B cell (primary cell): ENCODE results near the gene OR10A3. TPM values are rescaled to one million over a fixed set of nuclear protein-coding genes. Genes with fewer than 3 reads are reported as not detected.

Experiments
- ATAC-seq: fragments of 200-7000 bp; cut with Tn5 transposase; one replicate; pipeline ENCODE4 v1.10.0; 2021; ENCODE audit warnings: low read depth, mild to moderate bottlenecking, moderate number of reproducible peaks, moderate library complexity
- CTCF ChIA-PET: fragments of 350-600 bp; sonication (Branson Sonifier 250); formaldehyde crosslinking; loops from one replicate; lab custom pipeline; 2021; ENCODE audit warnings: antibody characterized with exemption, inconsistent platforms; lab: Charles Lee
- POLR2A ChIA-PET: fragments of 350-600 bp; sonication (Branson Sonifier 250); formaldehyde crosslinking; loops from one replicate; lab custom pipeline; 2021; ENCODE audit warnings: antibody characterized with exemption; lab: Charles Lee
- DNase-seq: peaks from one replicate; pipeline ENCODE4 v3.0.0; 2013
- H2AFZ ChIP-seq: 2 replicates; pipeline ENCODE4 v1.6.1; 2012; ENCODE audit warnings: mild to moderate bottlenecking, low read depth, low read length; ENCODE audit not compliant: insufficient read depth, poor library complexity, severe bottlenecking
- H3K27ac ChIP-seq, 2 donors: 1 replicate in 1 of 2; 2 replicates in 1 of 2; pipeline ENCODE4 v1.5.1; 2012 to 2013; ENCODE audit warnings: low read length in 2 of 2, mild to moderate bottlenecking in 2 of 2, moderate library complexity in 1 of 2
- H3K27me3 ChIP-seq, 4 experiments: fragments of 200-600 bp in 1 of 4; sonication (generic) in 1 of 4; replicated peaks in 1 of 4; 1 replicate in 2 of 4; 2 replicates in 2 of 4; pipeline versions ENCODE4 v1.6.1 to v1.7.0; 2013 to 2016; ENCODE audit warnings: low read length in 3 of 4, mild to moderate bottlenecking in 2 of 4, mixed read lengths in 1 of 4, moderate library complexity in 1 of 4; ENCODE audit not compliant: insufficient read depth in 4 of 4, control insufficient read depth in 3 of 4; ENCODE audit errors: control extremely low read depth in 1 of 4
- H3K36me3 ChIP-seq, 2 experiments: replicated peaks in 1 of 2; 1 replicate in 1 of 2; 2 replicates in 1 of 2; pipeline versions ENCODE4 v1.6.1 to v1.7.1; 2013; ENCODE audit warnings: low read length in 1 of 2; ENCODE audit not compliant: insufficient read depth in 2 of 2, control insufficient read depth in 1 of 2; ENCODE audit errors: control extremely low read depth in 1 of 2, extremely low read depth in 1 of 2
- H3K4me1 ChIP-seq, 2 donors: fragments of 200-600 bp in 1 of 2; sonication (generic) in 1 of 2; 1 replicate in 1 of 2; 2 replicates in 1 of 2; pipeline versions ENCODE4 v1.5.1 to v1.6.1; 2013 to 2017; ENCODE audit warnings: low read length in 2 of 2; ENCODE audit not compliant: control insufficient read depth in 2 of 2, insufficient read depth in 2 of 2
- H3K4me2 ChIP-seq: replicated peaks from 2 replicates; pipeline ENCODE3; 2012; ENCODE audit warnings: mild to moderate bottlenecking, low read depth, low read length; ENCODE audit not compliant: poor library complexity, severe bottlenecking
- H3K4me3 ChIP-seq, 5 experiments: fragments of 200-600 bp in 1 of 5; sonication (generic) in 1 of 5; 1 replicate in 3 of 5; 2 replicates in 2 of 5; pipeline versions ENCODE4 v1.5.1 to v1.7.0; 2011 to 2016; ENCODE audit warnings: low read length in 4 of 5, mild to moderate bottlenecking in 4 of 5, low read depth in 2 of 5, control low read depth in 1 of 5, moderate library complexity in 1 of 5; ENCODE audit not compliant: insufficient read depth in 1 of 5; ENCODE audit errors: control extremely low read depth in 1 of 5, extremely low read depth in 1 of 5
- H3K79me2 ChIP-seq: fragments of 200-600 bp; sonication (generic); one replicate; pipeline ENCODE4 v1.6.0; 2016; ENCODE audit warnings: low read length; ENCODE audit not compliant: control insufficient read depth, insufficient read depth
- H3K9ac ChIP-seq: fragments of 200-600 bp; sonication (generic); 2 replicates; pipeline ENCODE4 v1.6.1; 2017; ENCODE audit warnings: mild to moderate bottlenecking, low read length, moderate library complexity
- H3K9me3 ChIP-seq, 3 donors: one replicate each; pipeline versions ENCODE4 v1.6.1 to v1.7.1; 2013; ENCODE audit warnings: low read length in 2 of 3; ENCODE audit not compliant: control insufficient read depth in 2 of 3, insufficient read depth in 1 of 3; ENCODE audit errors: control extremely low read depth in 1 of 3
- H4K20me1 ChIP-seq: 2 replicates; pipeline ENCODE4 v1.6.0; 2012; ENCODE audit warnings: mild to moderate bottlenecking, low read length; ENCODE audit not compliant: insufficient read depth, control insufficient read depth, poor library complexity, severe bottlenecking
- H3K27ac Mint-ChIP-seq: one replicate; pipeline ENCODE4 v1.8.0; 2021; ENCODE audit warnings: mixed read lengths
- H3K27me3 Mint-ChIP-seq: one replicate; pipeline ENCODE4 v1.8.0; 2021; ENCODE audit warnings: mixed read lengths
- H3K4me1 Mint-ChIP-seq: one replicate; pipeline ENCODE4 v1.8.0; 2021; ENCODE audit warnings: mixed read lengths
- H3K4me3 Mint-ChIP-seq: one replicate; pipeline ENCODE4 v1.8.0; 2021; ENCODE audit warnings: mixed read lengths
- H3K9me3 Mint-ChIP-seq: one replicate; pipeline ENCODE4 v1.8.0; 2022; ENCODE audit warnings: mixed read lengths; ENCODE audit not compliant: insufficient read depth
- CTCF ChIP-seq: fragments of 200-600 bp; IDR thresholded peaks from one replicate; pipeline ENCODE4 v1.8.0; 2022; ENCODE audit warnings: antibody characterized with exemption, mild to moderate bottlenecking
- EZH2 ChIP-seq: IDR thresholded peaks from 2 replicates; pipeline ENCODE4 v1.6.1; 2012; ENCODE audit warnings: borderline replicate concordance, low read depth, mild to moderate bottlenecking, moderate library complexity, low read length; ENCODE audit not compliant: insufficient read depth, poor library complexity, severe bottlenecking
- WGBS: methylation state at CpG from one replicate; pipeline ENCODE4 v1.1.5; 2013; ENCODE audit warnings: missing lambda C conversion rate; ENCODE audit not compliant: insufficient coverage; 5-methylcytosine and 5-hydroxymethylcytosine counted together
- intact Hi-C: fragments of 100-400 bp; cut with micrococcal nuclease; formaldehyde crosslinking; loops from one replicate; pipeline ENCODE4 v1.10.0; 2022
- polyA plus RNA-seq: library from polyadenylated mRNA; depleted of rRNA; stranded (reverse); fragments of >200 nt; gene quantifications from 2 replicates; pipeline ENCODE4 v1.2.3, GENCODE V29; 2012
- total RNA-seq, 2 donors: library from RNA; stranded (reverse); fragments of 120-200 nt in 1 of 2; gene quantifications; 1 replicate in 1 of 2; 2 replicates in 1 of 2; pipeline versions ENCODE4 v1.2.3 to v1.2.4, GENCODE V29; 2013 to 2022

Gene OR10A3
- total and polyA plus RNA-seq, 2 donors (not counting 1 experiment from before 2014, with no cell fraction given), result not detected

GRCh38 chr11:7967097-7967496, 25.6 kb upstream of the OR10A3 start:
- no peaks in the 10 kb centered on the region for H3K9me3 ChIP-seq
- Mint-ChIP-seq H3K27me3 (peaks cover 37% of the 10 kb centered on the region), H3K4me3 (no peak overlapping the region), H3K27ac (no peak overlapping the region), H3K4me1 (no peaks in the 10 kb centered on the region), H3K9me3 (no peaks in the 10 kb centered on the region)
- POLR2A ChIA-PET, result no interaction called here
- ATAC-seq (no peak), DNase-seq (no peak)
- no peaks in the 10 kb centered on the region for H3K79me2 ChIP-seq
- no peak overlapping the region for H3K9ac ChIP-seq
- H3K4me1 ChIP-seq, result no peaks in the 10 kb centered on the region
- WGBS, result 100% methylated on average over 1 of the region's 1 CpG
- no peak overlapping the region for H3K4me2 ChIP-seq
- peaks cover 0 to 12% (median 5%) of the 10 kb centered on the region in 4 experiments for H3K27me3 ChIP-seq
- no peak overlapping the region for H3K27ac ChIP-seq
- intact Hi-C loops, result no loop called here
- H3K36me3 ChIP-seq, result no peaks in the 10 kb centered on the region
- TF ChIP-seq EZH2, result no peak
- no peak for TF ChIP-seq CTCF
- H4K20me1 ChIP-seq, result no peaks in the 10 kb centered on the region
- H2AFZ ChIP-seq, result no peak overlapping the region
- no peak overlapping the region for H3K4me3 ChIP-seq
- CTCF ChIA-PET, result no interaction called here

GRCh38 chr11:7965386-7965785, 23.9 kb upstream of the OR10A3 start, which contains the start of gene NLRP10:
Gene NLRP10 (minus strand): TSS chr11:7965447. CDS start chr11:7963495, 1,952 bp downstream.
- Histone ChIP-seq H3K4me2 (no peak within 1 kb of the TSS), H3K9ac (no peak within 1 kb of the TSS), H4K20me1 (no peaks in the 10 kb centered on the region), H3K27ac (no peak within 1 kb of the TSS), H3K4me1 (no peaks in the 10 kb centered on the region), H2AFZ (no peak within 1 kb of the TSS), H3K27me3 (peaks cover 0 to 5% (median 2%) of the 10 kb centered on the region in 4 experiments), H3K9me3 (no peaks in the 10 kb centered on the region), H3K4me3 (no peak within 1 kb of the TSS), H3K36me3 (no peaks in the 10 kb centered on the region), H3K79me2 (no peaks in the 10 kb centered on the region)
- DNase-seq (no peak), ATAC-seq (no peak)
- H3K9me3 Mint-ChIP-seq, result no peaks in the 10 kb centered on the region
- no peak within 1 kb of the TSS for H3K4me3 Mint-ChIP-seq
- TF ChIP-seq CTCF (no peak), EZH2 (no peak)
- POLR2A ChIA-PET, result no interaction called here
- CTCF ChIA-PET, result no interaction called here
- no CpG with 5 or more reads among the region's 1 CpG for WGBS
- H3K4me1 Mint-ChIP-seq, result no peaks in the 10 kb centered on the region
- intact Hi-C loops, result no loop called here
- peaks cover 36% of the 10 kb centered on the region for H3K27me3 Mint-ChIP-seq
- H3K27ac Mint-ChIP-seq, result no peak within 1 kb of the TSS
